Fibroblast of skin of left quadriceps (primary cell): ENCODE measurements around the gene SLC19A3.
"Not testable (repeated sequence)": the region's sequence is repeated elsewhere in the genome, so short reads cannot be mapped to it uniquely, and the experiment has no call there.

ENCODE experiments used
- DNase-seq, 2 experiments: peaks; one replicate each; pipeline ENCODE4 v3.0.0-alpha.2; 2013; ENCODE audit warnings: low read depth in 2 of 2

The SLC19A3 gene

DNA sequence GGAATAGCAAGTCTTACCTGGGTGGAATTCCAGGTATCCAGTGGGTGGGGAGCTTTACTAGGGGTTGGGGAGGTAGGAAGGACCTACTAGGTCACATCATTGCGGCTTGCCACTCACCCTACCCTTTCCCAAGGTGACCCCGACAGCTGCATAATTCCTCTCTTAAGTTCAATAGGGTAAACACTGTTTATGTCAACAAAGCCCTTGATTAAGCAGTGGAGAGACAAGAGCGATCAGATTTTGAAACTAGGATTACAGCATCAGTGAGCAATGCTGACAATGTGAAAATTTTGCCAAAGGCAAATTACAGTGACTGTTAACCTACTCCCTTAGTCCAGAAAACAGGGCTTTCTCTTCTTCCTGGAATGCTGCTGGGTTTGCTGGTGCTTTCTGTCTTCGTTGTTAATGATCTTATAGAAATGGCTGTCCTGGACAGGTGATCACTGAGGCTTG, 14.5 kb downstream of the SLC19A3 start:
- no peak for DNase-seq

- no peak for DNase-seq
Observed at GRCh38 chr2:227701556-227701955, 16.3 kb downstream of the SLC19A3 start.

GRCh38 chr2:227696990-227697679, 20.7 kb downstream of the SLC19A3 start:
- DNase-seq = no peak

DNA sequence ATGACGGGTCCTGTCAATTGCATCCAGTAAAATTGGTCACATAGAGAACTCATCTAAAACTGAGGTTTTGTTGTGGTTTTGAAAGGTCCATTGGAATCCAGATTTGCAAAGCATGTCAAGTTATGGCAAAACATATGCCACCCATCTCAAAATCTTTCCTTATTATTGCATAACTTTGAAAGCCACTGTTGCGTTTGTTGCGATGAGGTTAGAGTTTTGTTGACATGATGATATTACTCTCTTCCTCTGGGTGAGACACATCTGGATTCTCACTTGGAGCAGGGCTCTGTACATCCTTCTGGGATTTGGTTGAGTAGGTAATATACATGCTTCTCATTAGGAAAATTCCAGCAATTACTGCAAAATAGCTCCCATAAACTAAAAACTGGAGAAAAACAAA, 30.6 kb downstream of the SLC19A3 start:
- DNase-seq = no peak

- DNase-seq = no peak
Observed at GRCh38 chr2:227684258-227684657, 33.6 kb downstream of the SLC19A3 start.

DNA sequence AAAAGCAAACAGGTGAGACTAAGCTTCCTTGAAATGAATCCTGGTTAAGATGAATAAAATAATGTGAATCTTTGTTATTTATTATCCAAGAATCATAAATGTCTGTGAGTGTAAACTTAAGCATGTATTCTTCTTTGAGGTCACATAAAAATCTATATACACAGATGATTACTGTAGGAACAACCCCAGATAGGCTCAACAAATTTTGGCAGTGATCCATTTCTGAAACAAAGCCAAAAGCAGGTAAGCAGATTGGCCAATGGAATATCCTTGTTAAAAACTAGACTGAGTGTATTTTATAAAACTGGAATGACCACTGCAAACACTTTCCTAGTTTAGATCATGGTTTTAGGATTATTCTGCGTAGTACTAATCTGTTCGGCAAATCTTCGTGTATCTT, 39.9 kb downstream of the SLC19A3 start:
- no peak for DNase-seq

DNA sequence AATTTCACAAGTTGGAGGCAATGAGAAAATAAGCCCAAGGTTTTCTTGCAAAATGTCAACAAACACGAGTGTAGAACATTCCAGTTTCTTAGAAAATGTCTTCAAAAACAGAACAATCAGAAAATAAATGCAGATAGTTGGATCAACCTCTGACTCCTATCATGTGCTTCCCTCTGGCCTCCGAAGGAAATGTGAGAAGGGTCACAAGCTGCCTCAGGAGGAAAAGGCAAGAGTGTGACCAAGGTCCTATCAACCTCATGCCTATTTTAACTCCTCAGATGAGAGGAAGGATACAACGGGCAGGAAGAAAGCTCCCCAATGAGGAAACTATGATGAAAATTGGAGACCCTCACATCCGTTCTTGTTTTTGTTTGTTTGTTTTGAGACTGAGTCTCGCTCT, 43.3 kb downstream of the SLC19A3 start:
- DNase-seq = no peak

GRCh38 chr2:227673620-227674019, 44.2 kb downstream of the SLC19A3 start:
- not testable (repeated sequence) for DNase-seq

GRCh38 chr2:227671170-227671905, 46.5 kb downstream of the SLC19A3 start:
- no peak for DNase-seq

- not testable (repeated sequence) for DNase-seq
Observed at GRCh38 chr2:227666631-227667170, 51.1 kb downstream of the SLC19A3 start, which contains the start of gene SCYGR5. TSS of gene SCYGR5 (plus strand) at chr2:227666804. CDS start at chr2:227666804, 0 bp downstream.

DNA sequence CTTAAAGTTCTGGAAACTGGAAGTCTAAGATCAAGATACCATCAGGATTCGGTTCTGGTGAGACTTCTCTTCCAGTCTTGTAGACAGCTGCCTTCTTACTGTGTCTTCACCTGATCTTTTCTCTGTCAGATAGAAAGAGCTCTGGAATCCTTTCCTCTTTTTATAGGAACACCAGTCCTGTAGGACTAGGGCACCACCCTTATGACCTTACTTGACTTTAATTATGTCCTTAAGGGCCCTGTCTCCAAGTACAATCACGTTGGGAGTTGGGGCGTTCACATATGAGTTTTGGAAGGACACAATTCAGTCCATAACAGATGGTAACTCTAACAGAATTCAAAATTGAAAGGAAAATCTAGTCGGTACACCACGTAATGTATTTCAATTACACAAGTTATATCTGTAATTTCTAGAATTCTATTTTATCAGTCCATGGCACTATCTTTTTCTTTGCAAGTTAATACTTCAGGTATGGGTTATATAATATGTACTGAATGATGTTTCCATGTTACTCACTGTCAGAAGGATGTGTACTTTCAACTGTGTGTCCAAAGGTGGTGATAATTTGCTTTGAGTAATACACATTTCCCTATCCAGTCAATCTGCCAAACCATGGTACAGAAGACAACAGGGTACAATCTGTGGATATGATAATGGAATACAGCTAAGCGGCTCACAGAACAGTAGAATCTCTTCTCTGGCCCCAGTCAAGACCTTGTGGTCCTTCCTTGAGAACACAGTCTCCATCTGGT, 52.5 kb downstream of the SLC19A3 start:
- no peak for DNase-seq

GRCh38 chr2:227661827-227662226, 56.0 kb downstream of the SLC19A3 start:
- DNase-seq = no peak

DNA sequence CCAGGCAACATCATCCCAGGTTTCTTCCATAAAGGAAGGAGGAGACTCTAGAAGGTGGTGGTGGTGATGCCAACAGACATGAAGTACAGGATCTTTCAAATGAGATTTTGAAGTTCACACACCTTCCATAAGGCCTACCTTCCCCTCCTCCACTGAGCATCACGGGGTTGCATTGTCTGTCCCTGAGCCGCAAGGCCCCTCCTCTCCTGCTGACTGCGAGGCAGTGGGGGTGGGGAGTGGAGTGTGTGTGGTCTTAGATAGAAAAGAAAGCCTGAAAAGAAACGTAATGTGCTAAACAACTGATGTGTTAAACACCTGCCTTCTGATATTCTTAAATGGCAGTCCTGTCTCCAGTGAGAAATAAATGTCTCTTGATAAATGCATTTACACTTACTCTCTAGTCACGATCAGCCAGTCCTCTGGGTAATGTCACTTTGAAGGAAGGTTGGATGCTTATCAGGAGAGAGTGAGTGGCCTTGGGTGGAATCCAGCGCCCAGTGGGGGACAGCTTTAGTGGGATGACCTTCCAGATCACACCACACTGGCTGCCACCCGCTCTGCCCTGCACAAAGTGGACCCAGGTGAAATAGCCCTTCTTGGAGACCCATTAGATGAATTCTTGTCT, 56.7 kb downstream of the SLC19A3 start:
- no peak for DNase-seq

- no peak for DNase-seq
Observed at GRCh38 chr2:227657199-227657845, 60.5 kb downstream of the SLC19A3 start.

- peak; percentile 42 to 48 for DNase-seq
Observed at GRCh38 chr2:227655454-227655853, 62.4 kb downstream of the SLC19A3 start.

- DNase-seq = no peak
Observed at GRCh38 chr2:227654426-227654825, 63.4 kb downstream of the SLC19A3 start.

GRCh38 chr2:227653419-227653818, 64.4 kb downstream of the SLC19A3 start:
- no peak for DNase-seq

- no peak for DNase-seq
Observed at GRCh38 chr2:227643990-227644551, 73.8 kb downstream of the SLC19A3 start.

- DNase-seq = no peak
Observed at GRCh38 chr2:227642656-227643055, 75.2 kb downstream of the SLC19A3 start.

DNA sequence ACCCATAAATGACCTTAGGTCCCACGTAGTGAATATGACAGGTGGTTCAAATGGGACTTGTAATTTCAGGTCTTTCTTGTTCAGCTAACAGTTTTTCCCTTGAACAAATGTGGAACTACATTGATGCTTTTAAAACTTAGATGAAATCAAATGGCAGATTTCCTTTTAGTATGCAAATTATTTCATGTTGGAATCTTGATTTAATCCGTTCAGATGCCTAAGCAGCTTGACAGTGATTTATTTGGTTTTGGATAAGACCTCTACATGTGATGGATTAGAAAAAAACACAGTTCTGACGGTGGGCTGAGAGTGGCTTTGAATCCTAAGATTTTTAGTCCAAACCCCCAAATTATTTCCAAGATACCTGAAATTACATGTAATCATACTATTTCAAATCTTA, 83.6 kb downstream of the SLC19A3 start:
- DNase-seq = no peak
